Right ventricle myocardium superior (tissue), 1 donor: ENCODE data around the gene TMA7B. TPM values are rescaled to one million over a fixed set of nuclear protein-coding genes. Genes with fewer than 3 reads are reported as not detected.
"Not testable (repeated sequence)": the region's sequence is repeated elsewhere in the genome, so short reads cannot be mapped to it uniquely, and the experiment has no call there.

Source experiments
- ATAC-seq: fragments of 200-7000 bp; cut with Tn5 transposase; one replicate; pipeline ENCODE4 v1.9.1; 2020; ENCODE audit warnings: mild to moderate bottlenecking; ENCODE audit not compliant: poor library complexity
- DNase-seq: peaks from one replicate; pipeline ENCODE4 v3.0.0-alpha.2; 2020
- intact Hi-C: fragments of 100-400 bp; cut with DNase I; formaldehyde crosslinking; loops from one replicate; pipeline ENCODE4 v1.11.2; 2022
- total RNA-seq: library from RNA; stranded (reverse); fragmentation: NEBNext Ultra II Directional; extraction: Animal tissue kit (Norgen Biotek cat#: 25700); gene quantifications from one replicate; pipeline ENCODE4 v1.2.1, GENCODE V29; 2021
- donor health status: DM: no; HTN: yes; CAD: no; lungs with severe emphysema.

Gene TMA7B
- total RNA-seq, 1 donor from 2014 or later = not detected

- intact Hi-C loops = no loop called here
- DNase-seq = no peak
- ATAC-seq = no peak
Measured at GRCh38 chr22:39947220-39948216, 12.7 kb upstream of the TMA7B start.

GRCh38 chr22:39949964-39950737 is 10.0 kb upstream of the TMA7B start:
- DNase-seq (no peak), ATAC-seq (no peak)
- intact Hi-C loops = no loop called here

DNA sequence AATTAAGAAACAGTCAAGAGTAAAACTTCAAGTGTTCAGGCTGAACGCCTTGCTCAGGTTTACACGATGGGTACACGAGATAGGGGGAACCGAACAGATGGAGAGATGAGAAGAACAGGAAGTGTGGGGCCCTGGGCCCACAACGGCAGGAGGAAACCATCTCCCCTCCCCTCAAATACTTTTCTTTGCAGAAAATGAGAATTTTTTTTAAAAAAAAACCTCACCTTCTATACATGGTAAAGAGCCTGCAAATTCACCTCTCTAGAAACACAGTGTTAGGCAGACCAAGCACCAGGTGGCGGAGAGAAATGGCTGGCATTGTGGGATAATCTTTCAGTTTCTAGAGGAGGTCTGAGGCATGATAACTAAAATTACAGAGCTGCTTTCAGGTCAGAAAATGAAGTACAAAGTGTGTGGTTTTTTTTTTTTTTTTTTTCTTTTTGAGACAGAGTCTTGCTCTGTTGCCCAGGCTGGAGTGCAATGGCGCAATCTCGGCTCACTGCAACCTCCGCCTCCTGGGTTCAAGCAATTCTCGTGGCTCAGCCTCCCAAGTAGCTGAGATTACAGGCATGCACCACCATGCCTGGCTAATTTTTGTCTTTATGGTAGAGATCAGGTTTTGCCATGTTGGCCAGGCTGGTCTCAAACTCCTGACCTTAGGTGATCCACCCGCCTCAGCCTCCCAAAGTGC is 8.4 kb upstream of the TMA7B start:
- ATAC-seq, intact Hi-C loops, DNase-seq: not testable (repeated sequence)

GRCh38 chr22:39952347-39952746 is 7.8 kb upstream of the TMA7B start:
- DNase-seq (no peak), ATAC-seq (no peak)
- intact Hi-C loops = no loop called here

DNA sequence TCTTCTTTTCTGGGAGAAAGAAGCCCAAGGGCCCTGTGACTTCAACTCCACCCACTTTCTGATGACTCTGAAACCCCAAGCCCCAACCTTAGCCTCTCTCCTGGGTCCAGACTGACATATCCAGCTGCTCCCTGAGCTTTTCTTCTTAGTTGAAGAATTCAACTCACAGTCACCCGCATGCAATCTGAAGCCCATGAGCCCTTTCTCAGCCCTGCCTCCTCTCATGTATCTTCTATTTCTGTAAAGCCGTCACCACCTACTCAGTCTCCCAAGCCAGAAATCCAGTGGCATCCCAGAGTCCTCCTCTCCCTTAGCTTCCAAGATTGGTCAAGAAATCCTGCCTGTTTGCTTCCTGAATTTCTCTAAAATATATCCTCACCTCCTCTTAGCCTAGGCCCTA is 7.1 kb upstream of the TMA7B start:
- intact Hi-C loops = no loop called here
- no peak for ATAC-seq
- no peak for DNase-seq

DNA sequence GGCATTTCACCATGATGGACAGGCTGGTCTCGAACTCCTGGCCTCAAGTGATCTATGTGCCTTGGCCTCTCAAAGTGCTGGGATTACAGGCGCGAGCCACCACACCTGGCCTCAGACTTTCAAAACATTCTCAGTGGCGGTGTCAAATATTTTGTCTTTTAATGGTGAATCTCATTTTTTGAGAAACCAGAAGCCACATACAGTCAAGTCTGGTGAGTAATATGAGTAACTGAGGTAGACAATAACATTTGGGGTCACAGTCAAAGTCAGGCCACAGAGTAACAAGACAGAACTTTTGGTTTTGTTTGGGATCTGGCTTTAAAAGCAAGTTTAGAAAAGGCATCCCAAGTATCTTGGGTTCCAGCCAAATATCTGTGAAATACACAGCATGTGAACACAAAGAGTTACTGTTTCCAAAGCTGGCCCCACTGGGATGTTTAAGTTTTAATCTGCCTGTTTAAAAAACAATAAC is 5.6 kb upstream of the TMA7B start:
- ATAC-seq = peak; percentile 43
- intact Hi-C loops = no loop called here
- DNase-seq = no peak

DNA sequence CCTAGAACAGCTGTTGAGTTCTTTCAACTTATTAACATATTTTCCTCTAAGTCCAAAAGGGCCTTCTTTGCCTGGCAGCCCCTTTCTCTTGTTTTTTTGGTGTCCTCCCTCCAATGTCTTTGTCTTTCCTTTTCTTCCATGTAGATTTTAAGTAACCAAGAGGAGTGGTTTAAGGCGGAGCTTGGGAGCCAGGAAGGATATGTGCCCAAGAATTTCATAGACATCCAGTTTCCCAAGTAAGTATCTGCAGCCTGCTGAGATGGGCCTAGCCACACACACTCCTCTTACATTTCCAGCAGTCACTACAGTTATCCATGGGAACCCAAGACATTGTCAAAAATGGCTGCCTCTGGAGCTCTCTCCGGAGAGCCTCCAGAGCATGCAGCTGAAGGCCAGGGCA is 4.5 kb upstream of the TMA7B start:
- ATAC-seq = no peak
- intact Hi-C loops = no loop called here
- DNase-seq = no peak

DNA sequence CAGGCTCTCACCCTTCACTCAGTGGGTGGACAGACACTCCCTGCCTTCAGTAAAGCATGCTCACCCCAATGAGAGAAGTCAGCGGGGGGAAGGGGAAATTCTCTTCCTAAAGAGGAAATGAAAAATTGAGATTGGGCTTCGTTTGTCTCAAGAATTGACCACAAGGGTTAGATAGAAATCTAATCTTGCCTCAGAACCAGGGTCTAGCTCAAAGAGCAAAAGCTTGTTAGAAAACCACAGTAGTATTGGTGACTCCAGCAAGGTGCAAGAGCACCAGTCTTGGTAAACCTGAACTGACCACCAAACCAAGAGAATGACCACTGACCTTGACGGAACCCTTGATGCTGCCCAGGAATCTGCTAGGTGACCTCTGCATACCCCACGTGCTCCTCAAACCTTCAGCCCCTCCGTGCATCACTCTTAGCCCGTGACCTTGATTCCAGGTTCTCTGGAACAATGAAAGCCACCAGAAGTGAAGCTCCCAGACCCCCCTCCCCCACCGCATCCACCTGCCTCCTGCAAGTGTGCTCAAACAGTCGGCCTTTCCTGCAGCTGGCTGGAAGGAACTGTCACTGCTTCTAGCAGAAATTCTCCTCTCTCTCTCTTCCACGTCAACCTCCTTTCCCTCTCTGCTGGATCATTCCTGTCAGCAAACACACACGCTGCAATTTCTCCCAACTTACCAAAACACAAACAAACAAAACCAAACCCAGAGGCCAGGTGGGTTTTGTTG is 3.1 kb upstream of the TMA7B start:
- DNase-seq (no peak), ATAC-seq (no peak)
- intact Hi-C loops = no loop called here

DNA sequence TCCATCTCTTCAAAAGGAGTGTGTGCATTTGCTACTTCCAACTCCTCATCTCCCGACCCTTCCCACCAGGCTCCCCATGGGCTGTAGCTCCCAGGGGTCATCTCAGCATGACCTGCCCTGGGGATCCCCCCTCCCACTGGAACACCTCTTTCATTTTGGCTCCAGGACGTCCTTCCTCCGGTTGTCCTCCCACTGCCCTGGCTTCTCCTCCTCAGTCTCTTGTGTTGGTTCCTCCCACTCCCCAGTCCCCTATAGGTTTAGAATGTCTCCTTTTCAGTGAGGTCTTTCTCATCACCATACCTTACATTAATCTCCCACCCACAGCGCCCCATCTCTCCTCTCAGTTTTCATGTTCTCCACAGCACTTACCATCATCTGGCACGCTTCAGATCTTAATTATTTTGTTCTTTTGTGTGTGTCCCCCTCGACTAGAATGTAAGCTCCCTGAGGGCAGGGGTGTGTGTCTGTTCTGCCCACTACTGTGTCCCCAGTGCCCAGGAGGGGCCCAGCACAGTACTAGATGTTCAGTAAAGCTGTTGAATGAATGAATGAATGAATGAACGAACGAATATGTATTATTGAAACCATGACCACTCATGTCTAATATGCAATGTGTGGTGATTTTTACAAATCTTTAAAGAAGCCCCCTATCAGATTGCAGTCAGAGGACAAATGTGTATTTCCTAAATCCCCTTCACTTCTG is 2.0 kb upstream of the TMA7B start:
- no peak for DNase-seq
- intact Hi-C loops = no loop called here
- no peak for ATAC-seq

DNA sequence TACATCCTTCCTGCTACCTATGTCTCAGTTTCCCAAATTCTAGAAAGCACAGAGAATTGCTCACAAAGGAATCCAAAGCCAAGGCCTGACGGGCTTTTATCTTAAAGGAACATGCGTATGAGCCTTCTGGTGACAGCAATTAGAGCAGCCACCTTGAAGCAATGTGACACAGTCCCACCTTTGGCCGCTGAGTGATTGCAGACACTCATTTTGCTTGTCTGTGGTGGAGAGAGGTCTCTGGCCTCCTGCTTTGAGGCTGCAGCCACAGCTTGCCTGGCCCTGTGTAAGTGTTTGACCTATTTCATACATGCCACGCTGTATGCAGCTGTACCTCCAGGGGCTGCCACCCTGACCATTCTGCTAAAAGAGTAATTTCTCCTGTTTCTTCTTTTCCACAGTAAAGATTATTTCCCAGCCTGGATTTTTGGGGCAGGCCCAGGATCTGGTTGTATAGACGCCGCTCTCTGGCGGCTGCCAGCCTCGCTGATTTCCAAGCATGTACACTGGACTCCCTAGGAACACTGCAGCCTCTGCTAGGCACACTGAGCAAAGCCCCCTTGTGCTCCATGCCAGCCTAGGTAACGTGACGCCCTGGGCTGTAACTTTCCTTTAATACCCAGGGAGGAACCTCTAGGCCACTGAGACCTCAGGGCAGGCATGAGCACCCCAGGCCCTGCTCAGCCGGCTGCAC is 1.1 kb upstream of the TMA7B start:
- ATAC-seq = no peak
- intact Hi-C loops = no loop called here
- no peak for DNase-seq

- DNase-seq (no peak), ATAC-seq (peak; percentile 36)
- intact Hi-C loops = no loop called here
Measured at GRCh38 chr22:39960791-39961746, 872 bp downstream of the TMA7B start.

- DNase-seq = no peak
- no peak for ATAC-seq
- intact Hi-C loops = no loop called here
Measured at GRCh38 chr22:39962071-39962470, 1.9 kb downstream of the TMA7B start.

GRCh38 chr22:39965748-39966147 is 5.6 kb downstream of the TMA7B start:
- ATAC-seq = no peak
- intact Hi-C loops = no loop called here

DNA sequence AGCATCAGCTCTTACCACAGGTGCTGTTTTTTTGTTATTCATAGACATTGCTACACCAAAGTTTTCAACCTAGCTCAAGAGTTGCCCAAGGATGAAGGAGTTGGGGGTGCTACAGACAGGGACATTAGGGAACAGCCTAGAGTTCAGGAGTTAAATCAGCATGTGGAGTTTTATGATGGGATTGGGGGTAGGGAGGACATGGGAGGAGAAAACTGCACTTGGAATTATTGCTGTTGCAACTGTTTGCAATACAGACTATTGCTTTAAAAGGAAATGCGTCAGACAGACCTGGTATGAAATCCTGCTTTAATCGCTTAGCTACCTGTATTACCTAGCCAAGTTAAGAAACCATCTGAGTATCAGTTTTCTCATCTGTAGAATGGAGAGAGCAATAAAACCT is 6.3 kb downstream of the TMA7B start:
- intact Hi-C loops = no loop called here

More at GRCh38 chr22:39965748-39966147, 5.6 kb downstream of the TMA7B start:
- no peak for DNase-seq

GRCh38 chr22:39967103-39967829 is 7.1 kb downstream of the TMA7B start:
- ATAC-seq (no peak), DNase-seq (no peak)
- intact Hi-C loops = no loop called here

More for the DNA sequence above, 6.3 kb downstream of the TMA7B start:
- DNase-seq (no peak), ATAC-seq (no peak)
